Measurements from ENCODE around the gene OS9.

- TF ChIP-seq, protein P1, sequence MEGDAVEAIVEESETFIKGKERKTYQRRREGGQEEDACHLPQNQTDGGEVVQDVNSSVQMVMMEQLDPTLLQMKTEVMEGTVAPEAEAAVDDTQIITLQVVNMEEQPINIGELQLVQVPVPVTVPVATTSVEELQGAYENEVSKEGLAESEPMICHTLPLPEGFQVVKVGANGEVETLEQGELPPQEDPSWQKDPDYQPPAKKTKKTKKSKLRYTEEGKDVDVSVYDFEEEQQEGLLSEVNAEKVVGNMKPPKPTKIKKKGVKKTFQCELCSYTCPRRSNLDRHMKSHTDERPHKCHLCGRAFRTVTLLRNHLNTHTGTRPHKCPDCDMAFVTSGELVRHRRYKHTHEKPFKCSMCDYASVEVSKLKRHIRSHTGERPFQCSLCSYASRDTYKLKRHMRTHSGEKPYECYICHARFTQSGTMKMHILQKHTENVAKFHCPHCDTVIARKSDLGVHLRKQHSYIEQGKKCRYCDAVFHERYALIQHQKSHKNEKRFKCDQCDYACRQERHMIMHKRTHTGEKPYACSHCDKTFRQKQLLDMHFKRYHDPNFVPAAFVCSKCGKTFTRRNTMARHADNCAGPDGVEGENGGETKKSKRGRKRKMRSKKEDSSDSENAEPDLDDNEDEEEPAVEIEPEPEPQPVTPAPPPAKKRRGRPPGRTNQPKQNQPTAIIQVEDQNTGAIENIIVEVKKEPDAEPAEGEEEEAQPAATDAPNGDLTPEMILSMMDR (tag by site-specific recombination; IDR thresholded peaks at IDR 0.05) = no peak
- TF ChIP-seq SP7 (tag by site-specific recombination; IDR thresholded peaks at IDR 0.05) (no peak), GLIS1 (tag by site-specific recombination; IDR thresholded peaks at IDR 0.05) (no peak), ZEB2 (tag by site-specific recombination; IDR thresholded peaks at IDR 0.05) (no peak), ZNF112 (tag by site-specific recombination; IDR thresholded peaks at IDR 0.05) (no peak), KLF16 (tag by site-specific recombination; IDR thresholded peaks at IDR 0.05) (no peak), REST (tag by site-specific recombination; IDR thresholded peaks at IDR 0.05) (no peak), ZSCAN16 (tag by site-specific recombination; IDR thresholded peaks at IDR 0.05) (no peak), ZNF416 (tag by site-specific recombination; IDR thresholded peaks at IDR 0.05) (no peak), RBAK (tag by site-specific recombination; IDR thresholded peaks at IDR 0.05) (no peak), ZNF660 (tag by site-specific recombination; IDR thresholded peaks at IDR 0.05) (no peak)
- TF ChIP-seq, protein P2, sequence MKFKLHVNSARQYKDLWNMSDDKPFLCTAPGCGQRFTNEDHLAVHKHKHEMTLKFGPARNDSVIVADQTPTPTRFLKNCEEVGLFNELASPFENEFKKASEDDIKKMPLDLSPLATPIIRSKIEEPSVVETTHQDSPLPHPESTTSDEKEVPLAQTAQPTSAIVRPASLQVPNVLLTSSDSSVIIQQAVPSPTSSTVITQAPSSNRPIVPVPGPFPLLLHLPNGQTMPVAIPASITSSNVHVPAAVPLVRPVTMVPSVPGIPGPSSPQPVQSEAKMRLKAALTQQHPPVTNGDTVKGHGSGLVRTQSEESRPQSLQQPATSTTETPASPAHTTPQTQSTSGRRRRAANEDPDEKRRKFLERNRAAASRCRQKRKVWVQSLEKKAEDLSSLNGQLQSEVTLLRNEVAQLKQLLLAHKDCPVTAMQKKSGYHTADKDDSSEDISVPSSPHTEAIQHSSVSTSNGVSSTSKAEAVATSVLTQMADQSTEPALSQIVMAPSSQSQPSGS (tag by site-specific recombination; IDR thresholded peaks at IDR 0.05; ENCODE audit: low read depth) = no peak
- TF ChIP-seq, protein P3, sequence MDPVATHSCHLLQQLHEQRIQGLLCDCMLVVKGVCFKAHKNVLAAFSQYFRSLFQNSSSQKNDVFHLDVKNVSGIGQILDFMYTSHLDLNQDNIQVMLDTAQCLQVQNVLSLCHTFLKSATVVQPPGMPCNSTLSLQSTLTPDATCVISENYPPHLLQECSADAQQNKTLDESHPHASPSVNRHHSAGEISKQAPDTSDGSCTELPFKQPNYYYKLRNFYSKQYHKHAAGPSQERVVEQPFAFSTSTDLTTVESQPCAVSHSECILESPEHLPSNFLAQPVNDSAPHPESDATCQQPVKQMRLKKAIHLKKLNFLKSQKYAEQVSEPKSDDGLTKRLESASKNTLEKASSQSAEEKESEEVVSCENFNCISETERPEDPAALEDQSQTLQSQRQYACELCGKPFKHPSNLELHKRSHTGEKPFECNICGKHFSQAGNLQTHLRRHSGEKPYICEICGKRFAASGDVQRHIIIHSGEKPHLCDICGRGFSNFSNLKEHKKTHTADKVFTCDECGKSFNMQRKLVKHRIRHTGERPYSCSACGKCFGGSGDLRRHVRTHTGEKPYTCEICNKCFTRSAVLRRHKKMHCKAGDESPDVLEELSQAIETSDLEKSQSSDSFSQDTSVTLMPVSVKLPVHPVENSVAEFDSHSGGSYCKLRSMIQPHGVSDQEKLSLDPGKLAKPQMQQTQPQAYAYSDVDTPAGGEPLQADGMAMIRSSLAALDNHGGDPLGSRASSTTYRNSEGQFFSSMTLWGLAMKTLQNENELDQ (tag by site-specific recombination; IDR thresholded peaks at IDR 0.05; ENCODE audit: low read depth) = no peak
These were observed 46.9 kb downstream of the OS9 start for GRCh38 chr12:57740656-57741412.

Measured in HEK293 (cell line).